Left lobe of liver (tissue), 2 donors: ENCODE data around the gene SOCS7. TPM values are rescaled to one million over a fixed set of nuclear protein-coding genes. Genes with fewer than 3 reads are reported as not detected.

ENCODE experiments used
- ATAC-seq: fragments of 200-7000 bp; cut with Tn5 transposase; one replicate; pipeline ENCODE4 v1.9.1; 2020; ENCODE audit warnings: mild to moderate bottlenecking, moderate library complexity
- DNase-seq: peaks from one replicate; pipeline ENCODE4 v3.0.0-alpha.2; 2020; ENCODE audit warnings: low spot score
- total RNA-seq: library from RNA; stranded (reverse); gene quantifications from one replicate; pipeline ENCODE4 v1.2.1, GENCODE V29; 2021
- donor health status: DM: no; HTN: no; CAD: no; lungs with moderate emphysema.
- donor health status: DM: no; HTN: yes; CAD: no.

The SOCS7 gene
- total RNA-seq, 1 donor from 2014 or later = 6.4 TPM

DNA sequence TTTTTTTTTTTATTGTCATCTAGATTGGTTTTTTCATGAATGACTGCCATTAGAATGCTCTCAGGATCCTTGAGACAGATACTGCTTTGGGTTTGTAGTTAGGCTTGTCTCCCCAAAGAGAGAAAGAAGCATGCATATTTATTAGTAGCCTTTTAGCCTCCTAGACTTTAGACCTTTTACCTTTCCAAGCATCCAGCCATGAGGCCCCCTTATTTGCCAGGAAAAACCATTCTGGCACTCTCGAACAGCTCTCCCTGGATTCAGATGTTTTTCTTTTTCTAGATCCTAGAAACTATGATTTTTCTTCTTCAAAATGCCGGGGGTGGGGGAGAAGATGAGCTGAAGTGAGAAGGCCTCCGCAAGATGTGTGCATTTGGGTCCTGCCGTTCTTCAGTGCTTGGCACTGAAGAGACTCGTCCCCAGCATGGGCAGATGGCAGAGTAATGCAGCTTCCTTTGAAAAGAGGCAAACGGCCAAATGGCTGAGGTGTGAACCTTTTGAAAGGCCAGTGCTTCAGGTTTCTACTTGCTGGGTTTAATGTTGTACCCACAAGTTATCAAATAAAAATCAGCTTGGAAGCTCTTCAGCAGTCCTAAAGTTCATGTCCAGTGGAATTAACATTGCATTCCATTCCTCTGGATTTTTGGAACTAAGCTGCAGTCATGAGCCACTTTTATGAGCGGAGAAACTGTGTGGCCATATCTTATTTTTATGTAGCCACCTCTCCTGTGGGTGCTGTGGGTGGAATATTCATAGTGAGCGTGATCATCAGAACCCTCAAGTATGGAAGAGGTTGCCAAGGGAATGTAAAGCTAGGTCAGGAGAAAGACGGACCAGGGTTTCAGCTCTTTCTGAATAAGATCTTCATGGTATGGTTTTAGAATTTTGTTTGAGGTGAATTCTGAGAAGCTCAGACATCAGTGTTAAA, 7.2 kb downstream of the SOCS7 start:
- peak; percentile 79 for ATAC-seq
- no peak for DNase-seq

DNA sequence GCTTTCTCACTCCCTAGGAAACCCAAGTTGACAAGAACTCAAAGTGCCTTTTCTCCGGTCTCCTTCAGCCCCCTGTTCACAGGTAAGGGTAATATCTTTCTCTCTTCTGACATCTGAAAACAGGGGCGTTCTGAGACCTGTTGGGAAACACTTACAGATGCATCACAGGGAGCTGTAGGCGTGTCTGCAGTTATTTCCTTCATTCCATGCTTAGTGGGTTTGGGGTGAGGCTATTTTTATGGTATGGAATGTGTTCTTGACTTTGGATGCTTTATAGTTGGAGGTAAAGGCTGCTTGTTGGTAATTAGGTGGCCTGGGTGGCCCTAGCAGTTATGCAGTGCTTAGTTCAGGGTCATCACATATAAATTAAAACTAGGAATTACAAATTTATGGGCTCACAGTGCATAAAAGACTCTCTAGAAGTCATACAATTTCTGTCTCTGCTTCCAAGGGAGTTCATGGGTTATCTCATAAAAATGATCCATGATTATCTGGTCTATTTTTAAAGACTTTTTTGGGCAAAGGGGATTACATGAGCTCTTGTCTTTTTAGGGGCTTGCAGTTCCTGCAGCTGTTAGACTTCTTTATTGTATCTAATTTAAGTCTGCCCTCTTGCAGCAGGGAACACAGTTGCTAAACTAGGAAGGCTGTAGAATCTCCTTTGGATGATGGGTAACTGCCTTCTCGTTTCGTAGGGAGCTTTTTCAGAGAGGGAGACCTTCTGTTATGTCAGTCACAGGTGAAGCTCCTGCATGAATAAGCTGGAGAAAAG, 10.2 kb downstream of the SOCS7 start:
- ATAC-seq (no peak), DNase-seq (no peak)

DNA sequence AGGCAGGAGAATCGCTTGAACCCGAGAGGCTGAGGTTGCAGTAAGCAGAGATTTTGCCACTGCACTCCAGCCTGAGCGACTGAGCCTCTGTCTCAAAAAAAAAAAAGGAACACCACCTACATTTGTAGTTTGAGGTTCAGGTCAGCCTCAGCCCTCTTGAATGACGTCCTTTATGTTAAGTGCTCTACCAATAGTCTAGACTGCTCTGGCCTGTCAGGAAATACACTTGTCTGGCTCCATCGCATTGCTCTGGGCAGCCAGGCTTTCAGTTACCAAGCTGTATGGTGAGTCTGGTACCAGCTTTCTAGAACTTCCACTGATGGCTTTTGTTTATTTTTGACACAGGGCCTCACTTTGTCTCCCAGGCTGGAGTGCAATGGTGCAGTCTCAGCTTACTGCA, 11.4 kb downstream of the SOCS7 start:
- ATAC-seq (no peak), DNase-seq (no peak)

DNA sequence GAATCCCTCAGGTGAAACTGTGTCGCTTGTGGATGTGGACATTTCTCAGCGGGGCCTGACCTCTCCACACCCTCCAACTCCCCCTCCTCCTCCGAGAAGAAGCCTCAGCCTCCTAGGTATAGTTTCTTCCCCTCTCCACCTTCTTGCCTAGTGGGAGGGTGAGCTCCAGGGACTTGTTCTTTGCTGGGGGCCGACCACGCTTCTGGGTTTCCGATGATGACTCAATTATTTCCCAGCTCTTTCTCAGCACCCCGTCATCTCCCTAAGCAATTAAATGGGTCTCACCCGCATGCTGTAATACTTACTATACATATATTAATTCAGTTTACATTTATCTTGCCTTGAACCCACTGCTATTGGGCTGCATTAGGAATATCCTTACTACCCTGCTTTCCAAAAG, 13.1 kb downstream of the SOCS7 start:
- ATAC-seq (no peak), DNase-seq (no peak)

DNA sequence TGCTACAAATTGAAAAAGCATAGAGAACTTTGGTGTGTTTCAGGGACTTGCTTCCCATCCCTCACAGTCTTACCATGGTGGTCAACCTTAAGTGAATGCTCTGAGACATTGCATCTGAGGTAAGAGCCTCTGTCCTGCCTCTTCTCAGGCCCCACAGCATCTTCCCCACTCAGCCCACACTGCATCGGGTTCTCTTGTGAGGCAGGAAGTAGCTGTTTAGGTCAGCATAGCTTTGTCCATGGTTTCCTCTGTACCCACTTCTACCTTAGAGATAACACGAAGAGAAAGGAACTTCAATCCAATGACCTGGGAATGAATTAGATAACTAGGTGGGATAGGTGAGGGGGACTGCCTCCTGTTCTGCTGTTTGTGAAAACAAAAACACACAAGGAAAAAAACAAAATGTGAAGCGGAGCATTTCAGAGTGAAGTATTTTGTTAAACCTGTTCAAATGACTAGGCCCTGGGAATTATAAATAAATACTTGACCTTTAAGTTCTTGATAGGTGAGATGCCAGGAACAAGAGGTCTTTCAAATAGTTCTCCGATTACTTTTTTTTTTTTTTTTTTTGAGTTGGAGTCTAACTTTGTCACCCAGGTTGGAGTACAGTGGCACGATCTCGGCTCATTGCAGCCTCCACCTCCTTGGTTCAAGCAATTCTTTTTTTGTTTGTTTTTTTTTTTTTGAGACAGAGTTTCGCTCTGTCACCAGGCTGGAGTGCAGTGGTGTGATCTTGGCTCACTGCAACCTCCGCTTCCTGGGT, 17.7 kb downstream of the SOCS7 start:
- DNase-seq = no peak
- no peak for ATAC-seq

DNA sequence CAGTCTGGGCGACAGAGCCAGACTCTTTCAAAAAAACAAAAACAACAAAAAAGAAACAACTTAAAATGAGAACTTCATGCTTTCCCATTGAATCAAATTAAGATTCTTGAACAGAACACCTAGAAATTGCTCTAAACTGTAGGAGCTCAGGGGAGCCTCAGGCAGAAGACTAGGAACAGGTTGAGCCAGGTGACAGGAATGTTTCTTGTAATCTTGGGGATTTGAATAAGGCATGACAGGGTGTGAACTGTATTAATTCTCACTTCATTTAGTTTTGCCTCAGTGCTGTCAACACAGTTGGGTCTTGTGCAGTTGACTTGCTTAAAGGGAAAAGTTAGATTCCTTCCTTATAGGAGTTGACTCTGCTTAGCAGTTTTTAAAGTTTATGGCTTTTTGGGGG, 27.8 kb downstream of the SOCS7 start:
- DNase-seq (no peak), ATAC-seq (no peak)

DNA sequence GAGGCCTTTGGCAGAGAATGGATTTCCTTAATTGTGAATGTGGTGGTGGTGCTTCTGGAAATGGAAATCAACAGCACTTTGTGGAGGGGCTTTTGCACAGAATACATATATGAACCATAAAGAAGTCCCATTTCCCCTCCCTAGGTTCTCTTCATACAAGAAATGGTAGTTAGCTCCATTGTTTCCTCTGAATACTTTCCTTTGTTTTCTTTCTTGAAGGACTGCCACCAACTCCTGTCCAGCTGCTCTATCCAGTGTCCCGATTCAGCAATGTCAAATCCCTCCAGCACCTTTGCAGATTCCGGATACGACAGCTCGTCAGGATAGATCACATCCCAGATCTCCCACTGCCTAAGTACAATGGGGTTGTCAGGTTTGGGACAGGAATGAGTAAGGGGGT, 43.4 kb downstream of the SOCS7 start:
- ATAC-seq (no peak), DNase-seq (no peak)

DNA sequence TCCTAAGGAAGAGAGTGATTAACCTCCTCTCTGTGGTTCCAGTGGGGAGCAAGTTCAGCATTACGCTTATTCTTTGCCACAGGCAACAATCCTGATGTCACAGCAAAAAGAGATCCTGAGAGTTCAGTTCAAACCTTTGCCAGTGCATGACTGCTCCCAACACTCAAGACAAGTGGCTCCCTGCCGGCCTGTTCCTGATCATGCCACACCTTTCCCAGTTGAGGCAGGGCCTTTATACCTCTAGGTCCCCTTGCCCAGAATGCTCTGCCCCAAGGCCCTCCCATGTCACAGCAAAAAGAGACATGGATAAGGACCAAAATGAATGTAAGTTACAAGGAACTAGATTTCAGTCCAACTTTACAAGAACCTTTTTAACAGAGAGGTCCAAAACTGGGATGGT, 45.6 kb downstream of the SOCS7 start:
- no peak for DNase-seq
- ATAC-seq = no peak

DNA sequence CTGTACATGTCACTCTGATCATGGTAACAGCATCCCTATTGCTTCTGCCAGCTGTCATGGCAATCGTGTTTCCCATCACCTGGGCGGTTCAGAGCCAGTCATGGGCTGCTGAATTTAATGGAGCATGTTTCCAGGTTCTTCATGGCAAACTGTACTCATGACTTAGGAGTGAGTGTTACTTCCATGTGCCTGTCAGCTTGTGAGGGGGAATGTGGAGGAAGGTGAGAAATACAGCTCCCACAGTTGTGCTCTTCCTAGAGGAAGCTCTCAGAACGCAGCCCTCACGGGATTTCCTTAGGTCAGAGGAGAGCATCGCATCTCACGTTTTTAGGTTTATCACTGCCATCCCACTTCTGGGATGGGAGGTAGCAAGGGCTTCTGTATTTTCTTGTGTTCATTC, 48.6 kb downstream of the SOCS7 start:
- ATAC-seq = no peak
- no peak for DNase-seq

DNA sequence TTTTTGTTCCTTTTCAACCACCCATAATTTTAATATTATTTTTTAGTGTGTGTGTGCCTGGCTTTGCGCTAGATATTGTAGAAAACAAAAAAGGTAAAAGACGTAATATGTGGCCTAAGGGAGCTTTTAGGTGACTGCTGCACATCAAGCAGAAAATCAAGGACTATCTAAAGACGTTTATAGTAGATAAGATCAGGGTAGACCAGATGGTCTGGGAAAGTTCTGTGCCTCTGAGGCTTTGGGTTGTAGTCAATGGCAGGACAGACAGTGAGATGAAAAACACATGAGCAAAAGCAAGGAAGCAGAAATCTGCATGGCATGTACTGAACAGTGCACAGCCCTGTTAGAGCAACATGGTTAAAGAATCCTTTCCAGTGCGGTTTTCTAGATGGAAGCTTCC, 49.8 kb downstream of the SOCS7 start:
- ATAC-seq = no peak
- DNase-seq = no peak

DNA sequence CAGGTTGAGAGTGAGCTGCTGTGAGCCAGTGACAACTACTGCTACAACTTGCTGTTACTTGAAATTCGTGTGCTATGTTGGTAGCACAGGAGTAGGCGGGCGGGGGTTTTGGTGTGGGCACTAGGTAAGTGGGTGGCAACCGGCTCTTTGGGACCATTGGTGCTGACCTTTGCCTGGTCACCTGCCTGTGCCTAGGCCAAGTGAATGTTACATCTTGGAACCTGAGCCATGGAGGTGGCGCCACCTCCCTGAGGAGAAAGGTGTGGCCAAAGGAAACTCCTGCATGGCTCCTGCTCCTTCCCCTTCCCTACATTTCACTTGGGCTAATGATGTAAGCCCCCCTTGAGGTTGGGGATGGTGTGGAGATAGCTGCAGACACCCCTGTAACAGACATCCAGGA, 51.3 kb downstream of the SOCS7 start:
- ATAC-seq = no peak
- no peak for DNase-seq

DNA sequence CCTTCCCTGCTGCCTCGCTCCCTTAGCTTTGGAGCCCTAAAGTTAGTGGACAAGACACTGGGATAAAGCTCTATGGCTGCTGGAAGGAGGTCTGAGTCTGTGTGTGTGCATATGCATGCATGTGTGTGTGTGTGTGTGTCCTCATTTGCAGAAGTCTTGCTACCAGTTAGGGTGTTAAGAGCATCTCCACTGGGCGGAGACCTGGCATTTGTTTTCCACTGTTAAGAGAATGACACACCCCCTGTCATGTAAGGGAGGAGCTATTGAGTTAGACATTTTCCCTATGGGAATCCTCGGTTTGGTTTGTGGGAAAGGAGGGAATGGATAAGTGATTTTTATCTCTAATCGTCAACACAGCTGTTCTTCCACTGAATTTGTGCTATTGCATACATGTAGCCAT, 51.8 kb downstream of the SOCS7 start:
- DNase-seq (no peak), ATAC-seq (no peak)

DNA sequence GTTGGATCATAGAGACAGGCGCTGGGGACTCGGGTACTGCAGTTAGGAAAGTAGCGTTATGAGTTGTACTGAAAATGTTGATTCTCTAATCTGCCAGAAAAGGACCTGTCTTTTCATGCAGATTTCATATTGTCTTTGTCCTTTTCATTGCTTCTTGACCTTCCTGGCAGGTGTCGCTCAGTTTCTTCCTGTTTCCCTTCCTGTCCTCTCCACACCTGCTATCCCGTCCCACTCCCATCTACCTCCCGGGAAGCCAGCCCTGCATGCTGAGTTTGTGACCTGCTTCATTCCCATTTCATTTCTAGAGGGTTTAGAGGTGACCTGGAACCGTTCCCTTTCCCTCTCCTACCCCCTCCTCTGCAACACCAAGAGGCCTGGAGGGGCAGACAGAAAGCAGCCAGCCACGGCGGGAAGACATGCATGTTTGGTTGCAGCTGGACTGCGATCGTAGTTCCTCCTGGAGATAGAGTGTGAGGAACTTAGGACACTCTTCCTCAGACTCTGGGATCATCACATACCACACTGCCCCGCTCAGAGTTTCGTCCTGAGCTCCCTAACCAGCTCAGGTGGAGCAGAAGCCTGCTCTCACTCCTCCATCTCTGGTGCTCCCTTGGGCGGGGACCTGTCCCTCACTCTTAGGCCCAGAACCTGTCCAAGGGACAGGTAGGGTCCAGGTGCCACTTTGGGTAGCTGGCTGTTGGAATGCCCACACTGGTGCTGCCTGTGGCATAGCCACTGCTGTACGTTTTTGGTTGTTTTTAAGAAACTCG, 52.7 kb downstream of the SOCS7 start:
- DNase-seq (no peak), ATAC-seq (no peak)

DNA sequence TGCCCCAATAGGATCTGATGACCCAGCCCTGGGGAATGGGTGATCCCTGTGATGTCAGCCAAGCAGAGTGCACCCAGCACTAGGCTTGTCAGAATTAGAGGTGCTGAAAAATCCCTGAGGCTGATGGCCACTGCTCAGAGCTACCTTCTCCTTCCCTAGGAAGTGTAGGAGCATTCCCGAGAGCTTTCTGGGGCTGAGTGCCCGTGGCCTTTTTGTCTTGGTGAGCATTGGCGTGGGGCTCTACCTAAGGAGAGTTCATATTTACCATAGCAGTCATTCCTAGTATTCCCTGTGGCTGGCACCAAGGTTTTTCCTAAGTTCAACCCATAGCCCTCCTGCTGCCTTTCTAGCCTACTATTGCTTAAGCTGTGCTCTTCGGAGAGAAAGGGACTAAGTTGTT, 54.0 kb downstream of the SOCS7 start:
- no peak for ATAC-seq
- no peak for DNase-seq

DNA sequence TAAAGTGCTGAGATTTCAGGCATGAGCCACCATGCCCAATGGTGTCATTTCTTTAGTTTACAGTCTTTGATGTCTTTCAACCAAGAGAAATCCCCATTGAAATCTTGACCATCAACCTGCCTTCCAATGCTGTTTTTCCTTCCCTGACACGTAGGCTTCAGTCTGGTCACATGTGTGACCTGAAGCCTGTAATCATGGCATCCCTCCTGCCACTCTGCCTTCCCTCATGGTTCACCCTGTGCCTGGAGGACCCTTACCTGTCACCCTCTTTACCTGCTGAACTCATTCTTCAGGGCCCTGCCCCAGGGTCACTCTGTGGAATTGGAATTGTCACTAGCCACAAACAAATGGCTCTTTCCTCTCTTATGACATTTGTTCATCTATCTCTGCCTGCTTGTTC, 58.6 kb downstream of the SOCS7 start:
- no peak for DNase-seq
- ATAC-seq = no peak

DNA sequence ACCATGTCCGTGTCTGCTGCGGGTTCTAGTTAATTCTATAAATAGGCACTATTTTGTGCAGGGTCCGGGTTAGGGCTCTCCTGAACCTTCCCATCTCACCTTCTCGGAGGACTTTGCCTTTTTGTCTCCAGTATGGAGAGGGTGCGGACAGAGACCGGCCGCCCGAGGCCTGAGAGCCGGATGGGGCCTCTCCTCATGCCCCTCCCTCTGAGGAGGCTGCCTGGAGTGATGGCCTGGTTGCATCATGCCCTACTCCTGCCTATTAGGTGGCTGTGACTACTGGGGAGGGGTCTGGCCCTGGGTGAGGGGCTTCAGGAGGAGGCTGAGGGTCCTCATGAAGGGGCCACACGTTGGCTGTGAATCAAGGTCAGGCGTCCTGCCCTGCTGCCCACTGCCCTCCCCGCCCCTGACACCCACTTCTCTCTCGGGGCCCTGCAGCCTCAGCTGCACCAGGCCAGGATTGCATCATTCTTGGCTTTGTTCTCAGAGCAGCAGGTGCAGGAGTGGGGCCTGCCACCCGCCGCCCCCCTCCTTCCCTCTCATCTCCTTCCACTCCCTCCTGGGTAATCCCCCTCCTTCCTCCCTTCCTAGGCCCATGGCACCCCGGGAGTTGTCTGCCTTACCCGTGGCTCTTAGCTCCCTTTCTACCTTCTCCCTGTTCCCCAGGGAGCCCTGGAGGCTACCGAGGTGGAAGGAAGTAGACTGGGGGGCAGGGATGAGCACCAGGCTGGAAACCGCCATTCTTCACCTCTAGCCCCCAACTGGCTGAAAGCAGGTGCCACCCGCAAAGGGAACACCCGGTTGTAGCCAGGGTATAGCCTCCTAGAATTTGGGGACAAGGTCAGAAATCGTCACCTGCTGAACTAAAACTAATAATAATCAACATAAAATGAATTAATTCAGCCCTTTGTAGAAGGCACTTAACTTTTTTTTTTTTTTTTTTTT, 63.9 kb downstream of the SOCS7 start:
- DNase-seq = no peak

DNA sequence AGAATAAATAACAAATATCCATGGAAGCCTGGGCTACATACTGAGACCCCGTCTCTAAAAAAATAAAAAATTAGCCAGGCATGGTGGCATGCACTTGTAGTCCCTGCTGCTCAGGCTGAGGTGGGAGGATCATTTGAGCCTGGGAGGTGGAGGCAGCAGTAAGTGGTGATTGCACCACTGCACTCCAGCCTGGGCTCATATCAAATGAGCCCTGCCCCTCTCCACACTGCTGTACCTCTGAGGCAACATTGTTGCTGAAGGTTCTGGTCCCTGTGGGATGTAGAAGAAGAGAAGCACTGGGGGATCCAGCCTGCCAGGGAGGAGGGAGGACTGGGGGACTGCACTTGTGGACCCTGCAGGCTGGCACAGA, 65.2 kb downstream of the SOCS7 start:
- ATAC-seq = no peak

More for the DNA sequence above, 63.9 kb downstream of the SOCS7 start:
- ATAC-seq = peak; percentile 19

DNA sequence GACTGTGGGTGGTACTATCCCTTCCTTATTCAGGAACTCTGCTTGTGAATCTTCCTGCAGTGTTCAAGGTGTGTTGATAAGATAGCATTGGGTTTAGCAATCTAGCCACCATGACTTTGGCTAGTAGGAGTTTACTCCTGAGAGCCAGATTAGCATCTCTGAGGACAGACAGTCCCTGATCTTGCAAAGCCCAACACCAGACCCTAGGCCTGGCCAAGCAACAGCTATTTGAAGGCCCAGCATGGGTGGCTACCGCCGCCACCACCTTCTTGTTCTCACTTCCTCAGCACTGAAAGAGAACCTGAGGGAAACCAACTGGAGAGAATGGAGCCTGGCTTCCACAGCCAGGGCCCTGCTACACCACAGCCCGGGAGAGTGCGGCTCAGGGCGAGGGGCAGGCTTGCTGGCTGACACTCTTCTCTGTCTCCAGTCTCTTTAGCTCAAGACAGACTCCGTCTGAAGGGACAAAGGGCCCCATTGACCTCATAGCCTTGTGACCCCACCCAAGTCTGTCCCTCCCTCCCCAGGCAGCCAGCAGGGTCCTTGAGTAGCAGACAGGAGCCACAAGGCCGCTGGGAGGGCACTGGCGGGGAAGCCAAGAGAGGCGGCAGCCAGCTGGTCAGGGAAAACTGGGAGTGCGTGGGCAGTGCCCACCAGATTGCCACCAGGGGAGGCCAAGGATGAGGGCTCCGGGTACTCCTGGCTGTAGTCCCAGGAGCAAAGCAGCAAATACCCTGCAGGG, 65.7 kb downstream of the SOCS7 start:
- no peak for DNase-seq
- no peak for ATAC-seq

More for the DNA sequence above, 65.2 kb downstream of the SOCS7 start:
- no peak for DNase-seq
